NOMO-1 treated with DMSO at 0.1 percent for 48 hours (cell line): ENCODE measurements around the gene NEFH.

Source experiments
- DNase-seq: peaks from one replicate; lab custom pipeline; 2025; ENCODE audit not compliant: unreplicated experiment; lab: John Stamatoyannopoulos, UW

Gene NEFH

DNA sequence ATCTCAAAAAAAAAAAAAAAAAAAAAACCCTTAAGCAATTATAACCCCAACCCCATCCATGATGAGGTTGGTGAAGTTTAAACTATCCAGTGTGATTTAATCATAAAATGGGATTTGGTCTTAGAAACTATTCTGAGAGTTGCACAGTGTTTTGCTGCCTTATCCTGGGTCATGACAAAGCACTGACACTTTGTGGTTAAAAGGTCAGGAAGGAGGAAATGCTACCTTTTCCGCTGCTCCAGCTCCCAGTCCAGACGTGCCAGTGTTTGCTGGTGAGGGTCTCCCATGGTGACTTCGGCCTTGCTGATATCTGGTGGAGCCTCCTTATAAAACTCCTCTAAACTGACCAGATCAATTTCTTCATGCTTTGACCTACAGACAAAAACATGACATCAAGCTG, 59.1 kb downstream of the NEFH start:
- DNase-seq = no peak
